B cell (primary cell): ENCODE data around the gene C5orf15. TPM values are rescaled to one million over a fixed set of nuclear protein-coding genes. Genes with fewer than 3 reads are reported as not detected.

ENCODE experiments used
- ATAC-seq: fragments of 200-7000 bp; cut with Tn5 transposase; one replicate; pipeline ENCODE4 v1.10.0; 2021; ENCODE audit warnings: low read depth, mild to moderate bottlenecking, moderate number of reproducible peaks, moderate library complexity
- CTCF ChIA-PET: fragments of 350-600 bp; sonication (Branson Sonifier 250); formaldehyde crosslinking; loops from one replicate; lab custom pipeline; 2021; ENCODE audit warnings: antibody characterized with exemption, inconsistent platforms; lab: Charles Lee
- POLR2A ChIA-PET: fragments of 350-600 bp; sonication (Branson Sonifier 250); formaldehyde crosslinking; loops from one replicate; lab custom pipeline; 2021; ENCODE audit warnings: antibody characterized with exemption; lab: Charles Lee
- DNase-seq: peaks from one replicate; pipeline ENCODE4 v3.0.0; 2013
- H2AFZ ChIP-seq: 2 replicates; pipeline ENCODE4 v1.6.1; 2012; ENCODE audit warnings: mild to moderate bottlenecking, low read depth, low read length; ENCODE audit not compliant: insufficient read depth, poor library complexity, severe bottlenecking
- H3K27ac ChIP-seq, 2 donors: 1 replicate in 1 of 2; 2 replicates in 1 of 2; pipeline ENCODE4 v1.5.1; 2012 to 2013; ENCODE audit warnings: low read length in 2 of 2, mild to moderate bottlenecking in 2 of 2, moderate library complexity in 1 of 2
- H3K27me3 ChIP-seq, 4 experiments: fragments of 200-600 bp in 1 of 4; sonication (generic) in 1 of 4; replicated peaks in 1 of 4; 1 replicate in 2 of 4; 2 replicates in 2 of 4; pipeline versions ENCODE4 v1.6.1 to v1.7.0; 2013 to 2016; ENCODE audit warnings: low read length in 3 of 4, mild to moderate bottlenecking in 2 of 4, mixed read lengths in 1 of 4, moderate library complexity in 1 of 4; ENCODE audit not compliant: insufficient read depth in 4 of 4, control insufficient read depth in 3 of 4; ENCODE audit errors: control extremely low read depth in 1 of 4
- H3K36me3 ChIP-seq, 2 experiments: replicated peaks in 1 of 2; 1 replicate in 1 of 2; 2 replicates in 1 of 2; pipeline versions ENCODE4 v1.6.1 to v1.7.1; 2013; ENCODE audit warnings: low read length in 1 of 2; ENCODE audit not compliant: insufficient read depth in 2 of 2, control insufficient read depth in 1 of 2; ENCODE audit errors: control extremely low read depth in 1 of 2, extremely low read depth in 1 of 2
- H3K4me1 ChIP-seq, 2 donors: fragments of 200-600 bp in 1 of 2; sonication (generic) in 1 of 2; 1 replicate in 1 of 2; 2 replicates in 1 of 2; pipeline versions ENCODE4 v1.5.1 to v1.6.1; 2013 to 2017; ENCODE audit warnings: low read length in 2 of 2; ENCODE audit not compliant: control insufficient read depth in 2 of 2, insufficient read depth in 2 of 2
- H3K4me2 ChIP-seq: replicated peaks from 2 replicates; pipeline ENCODE3; 2012; ENCODE audit warnings: mild to moderate bottlenecking, low read depth, low read length; ENCODE audit not compliant: poor library complexity, severe bottlenecking
- H3K4me3 ChIP-seq, 5 experiments: fragments of 200-600 bp in 1 of 5; sonication (generic) in 1 of 5; 1 replicate in 3 of 5; 2 replicates in 2 of 5; pipeline versions ENCODE4 v1.5.1 to v1.7.0; 2011 to 2016; ENCODE audit warnings: low read length in 4 of 5, mild to moderate bottlenecking in 4 of 5, low read depth in 2 of 5, control low read depth in 1 of 5, moderate library complexity in 1 of 5; ENCODE audit not compliant: insufficient read depth in 1 of 5; ENCODE audit errors: control extremely low read depth in 1 of 5, extremely low read depth in 1 of 5
- H3K79me2 ChIP-seq: fragments of 200-600 bp; sonication (generic); one replicate; pipeline ENCODE4 v1.6.0; 2016; ENCODE audit warnings: low read length; ENCODE audit not compliant: control insufficient read depth, insufficient read depth
- H3K9ac ChIP-seq: fragments of 200-600 bp; sonication (generic); 2 replicates; pipeline ENCODE4 v1.6.1; 2017; ENCODE audit warnings: mild to moderate bottlenecking, low read length, moderate library complexity
- H3K9me3 ChIP-seq, 3 donors: one replicate each; pipeline versions ENCODE4 v1.6.1 to v1.7.1; 2013; ENCODE audit warnings: low read length in 2 of 3; ENCODE audit not compliant: control insufficient read depth in 2 of 3, insufficient read depth in 1 of 3; ENCODE audit errors: control extremely low read depth in 1 of 3
- H4K20me1 ChIP-seq: 2 replicates; pipeline ENCODE4 v1.6.0; 2012; ENCODE audit warnings: mild to moderate bottlenecking, low read length; ENCODE audit not compliant: insufficient read depth, control insufficient read depth, poor library complexity, severe bottlenecking
- H3K27ac Mint-ChIP-seq: one replicate; pipeline ENCODE4 v1.8.0; 2021; ENCODE audit warnings: mixed read lengths
- H3K27me3 Mint-ChIP-seq: one replicate; pipeline ENCODE4 v1.8.0; 2021; ENCODE audit warnings: mixed read lengths
- H3K4me1 Mint-ChIP-seq: one replicate; pipeline ENCODE4 v1.8.0; 2021; ENCODE audit warnings: mixed read lengths
- H3K4me3 Mint-ChIP-seq: one replicate; pipeline ENCODE4 v1.8.0; 2021; ENCODE audit warnings: mixed read lengths
- H3K9me3 Mint-ChIP-seq: one replicate; pipeline ENCODE4 v1.8.0; 2022; ENCODE audit warnings: mixed read lengths; ENCODE audit not compliant: insufficient read depth
- EZH2 ChIP-seq: IDR thresholded peaks from 2 replicates; pipeline ENCODE4 v1.6.1; 2012; ENCODE audit warnings: borderline replicate concordance, low read depth, mild to moderate bottlenecking, moderate library complexity, low read length; ENCODE audit not compliant: insufficient read depth, poor library complexity, severe bottlenecking
- WGBS: methylation state at CpG from one replicate; pipeline ENCODE4 v1.1.5; 2013; ENCODE audit warnings: missing lambda C conversion rate; ENCODE audit not compliant: insufficient coverage; 5-methylcytosine and 5-hydroxymethylcytosine counted together
- intact Hi-C: fragments of 100-400 bp; cut with micrococcal nuclease; formaldehyde crosslinking; loops from one replicate; pipeline ENCODE4 v1.10.0; 2022
- polyA plus RNA-seq: library from polyadenylated mRNA; depleted of rRNA; stranded (reverse); fragments of >200 nt; gene quantifications from 2 replicates; pipeline ENCODE4 v1.2.3, GENCODE V29; 2012
- total RNA-seq, 2 donors: library from RNA; stranded (reverse); fragments of 120-200 nt in 1 of 2; gene quantifications; 1 replicate in 1 of 2; 2 replicates in 1 of 2; pipeline versions ENCODE4 v1.2.3 to v1.2.4, GENCODE V29; 2013 to 2022
- TF ChIP-seq, protein P1 (sequence below): fragments of 200-600 bp; IDR thresholded peaks from one replicate; pipeline ENCODE4 v1.8.0; 2022; ENCODE audit warnings: antibody characterized with exemption, mild to moderate bottlenecking

The C5orf15 gene
- total and polyA plus RNA-seq, 2 donors (not counting 1 experiment from before 2014, with no cell fraction given): 22.7 to 28.2 TPM

DNA sequence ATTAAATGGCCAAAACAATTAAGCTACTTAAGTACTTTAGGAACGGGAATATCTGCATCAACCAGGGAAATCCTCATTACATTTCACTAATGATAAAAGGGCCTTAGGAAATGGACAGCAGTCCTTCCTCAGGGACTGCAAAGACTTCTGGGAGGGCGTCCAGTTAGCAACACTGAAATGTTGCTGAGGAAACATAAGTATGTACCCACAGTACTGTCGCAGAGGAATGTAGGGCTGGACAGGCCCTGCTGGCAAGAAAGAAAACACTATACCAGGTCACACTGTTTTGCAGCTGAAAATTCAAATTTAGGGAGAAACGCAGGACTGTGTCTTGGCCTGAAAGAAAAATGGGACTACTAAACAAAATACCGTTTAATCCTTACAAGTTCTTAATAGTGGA lies 1.3 kb downstream of the C5orf15 start:
- peaks cover 25 to 29% of the 10 kb centered on the region in 2 donors for H3K4me1 ChIP-seq
- ChIA-PET CTCF (interaction anchor here (0.6 to 1.5 kb wide), 3 partner anchors 22 to 37 kb away, joined by 3 to 4 read pairs (median 3); no protein-coding TSS in a partner anchor), POLR2A (no interaction called here)
- ATAC-seq (no peak), DNase-seq (no peak)
- H3K27me3 ChIP-seq: no peaks in the 10 kb centered on the region
- Mint-ChIP-seq H3K4me1 (peaks cover 65% of the 10 kb centered on the region), H3K27me3 (no peaks in the 10 kb centered on the region), H3K9me3 (no peaks in the 10 kb centered on the region), H3K27ac (peak overlapping the region; percentile 97), H3K4me3 (peak overlapping the region; percentile 95)
- peak overlapping the region; percentile 89 to 94 for H3K27ac ChIP-seq
- intact Hi-C loops: loop anchor here (10.0 kb wide), 1 partner anchor 942 kb away; the partner anchor contains the start of gene ZCCHC10
- TF ChIP-seq, protein P1, sequence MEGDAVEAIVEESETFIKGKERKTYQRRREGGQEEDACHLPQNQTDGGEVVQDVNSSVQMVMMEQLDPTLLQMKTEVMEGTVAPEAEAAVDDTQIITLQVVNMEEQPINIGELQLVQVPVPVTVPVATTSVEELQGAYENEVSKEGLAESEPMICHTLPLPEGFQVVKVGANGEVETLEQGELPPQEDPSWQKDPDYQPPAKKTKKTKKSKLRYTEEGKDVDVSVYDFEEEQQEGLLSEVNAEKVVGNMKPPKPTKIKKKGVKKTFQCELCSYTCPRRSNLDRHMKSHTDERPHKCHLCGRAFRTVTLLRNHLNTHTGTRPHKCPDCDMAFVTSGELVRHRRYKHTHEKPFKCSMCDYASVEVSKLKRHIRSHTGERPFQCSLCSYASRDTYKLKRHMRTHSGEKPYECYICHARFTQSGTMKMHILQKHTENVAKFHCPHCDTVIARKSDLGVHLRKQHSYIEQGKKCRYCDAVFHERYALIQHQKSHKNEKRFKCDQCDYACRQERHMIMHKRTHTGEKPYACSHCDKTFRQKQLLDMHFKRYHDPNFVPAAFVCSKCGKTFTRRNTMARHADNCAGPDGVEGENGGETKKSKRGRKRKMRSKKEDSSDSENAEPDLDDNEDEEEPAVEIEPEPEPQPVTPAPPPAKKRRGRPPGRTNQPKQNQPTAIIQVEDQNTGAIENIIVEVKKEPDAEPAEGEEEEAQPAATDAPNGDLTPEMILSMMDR: no peak
- TF ChIP-seq EZH2: no peak
- H3K4me3 ChIP-seq: peak overlapping the region in 2 of 5 experiments; percentile 82 to 86
- WGBS: 96% methylated on average over 3 of the region's 5 CpGs
- peaks cover 73% of the 10 kb centered on the region for H3K79me2 ChIP-seq
- H3K36me3 ChIP-seq: peaks cover 0 to 7% of the 10 kb centered on the region in 2 experiments
- H3K9ac ChIP-seq: peak overlapping the region; percentile 97
- H3K9me3 ChIP-seq: peaks cover 0 to 4% (median 0%) of the 10 kb centered on the region in 3 donors
- H2AFZ ChIP-seq: no peak overlapping the region
- no peaks in the 10 kb centered on the region for H4K20me1 ChIP-seq
- peak overlapping the region; percentile 94 for H3K4me2 ChIP-seq

DNA sequence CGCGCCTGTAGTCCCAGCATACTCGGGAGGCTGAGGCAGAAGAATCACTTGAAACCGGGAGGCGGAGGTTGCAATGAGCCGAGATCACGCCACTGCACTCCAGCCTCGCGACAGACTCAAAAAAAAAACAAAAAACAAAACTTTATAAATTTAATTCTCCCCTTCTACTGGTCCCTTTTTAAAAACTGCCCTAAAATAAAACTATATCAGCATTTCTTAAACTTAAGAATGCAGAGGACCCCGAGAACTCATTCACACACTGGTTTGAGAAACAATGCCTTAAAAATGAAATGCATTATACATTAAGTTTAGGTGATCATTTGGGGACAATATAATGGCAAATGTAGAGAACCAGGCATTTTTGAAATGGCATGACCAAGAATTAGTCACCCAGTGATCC lies 2.3 kb downstream of the C5orf15 start:
- WGBS: 97% methylated on average over 7 of the region's 10 CpGs
- intact Hi-C loops: loop anchor here (10.0 kb wide), 1 partner anchor 941 kb away; the partner anchor contains the start of gene ZCCHC10

More for the DNA sequence above, 2.3 kb downstream of the C5orf15 start:
- peak overlapping the region in 1 of 2 donors; percentile 24 for H3K27ac ChIP-seq
- CTCF ChIA-PET: no interaction called here
- H3K9me3 ChIP-seq: peaks cover 0 to 9% (median 0%) of the 10 kb centered on the region in 3 donors
- ATAC-seq (no peak), DNase-seq (no peak)
- H3K9ac ChIP-seq: no peak overlapping the region
- peaks cover 0 to 8% of the 10 kb centered on the region in 2 experiments for H3K36me3 ChIP-seq
- Mint-ChIP-seq H3K27ac (no peak overlapping the region), H3K27me3 (no peaks in the 10 kb centered on the region), H3K4me1 (peaks cover 65% of the 10 kb centered on the region), H3K4me3 (no peak overlapping the region), H3K9me3 (no peaks in the 10 kb centered on the region)
- H3K4me1 ChIP-seq: peaks cover 25 to 29% of the 10 kb centered on the region in 2 donors
- no peak overlapping the region for H3K4me3 ChIP-seq
- POLR2A ChIA-PET: no interaction called here
- H3K79me2 ChIP-seq: peaks cover 79% of the 10 kb centered on the region
- H3K27me3 ChIP-seq: no peaks in the 10 kb centered on the region
- no peaks in the 10 kb centered on the region for H4K20me1 ChIP-seq
- TF ChIP-seq EZH2: no peak
- TF ChIP-seq, protein P1: no peak
- H2AFZ ChIP-seq: no peak overlapping the region
- H3K4me2 ChIP-seq: no peak overlapping the region
